OCI-LY1 (cell line): ENCODE measurements around the gene SKA1.

ENCODE experiments used
- H2AFZ ChIP-seq: fragments of 200-600 bp; sonication (generic), shearing (Covaris generic); 2 replicates; pipeline ENCODE4 v1.6.0; 2014; ENCODE audit warnings: antibody characterized with exemption, mild to moderate bottlenecking, low read length
- H3F3A ChIP-seq: fragments of 200-600 bp; sonication (generic), shearing (Covaris generic); 2 replicates; pipeline ENCODE4 v1.6.0; 2014; ENCODE audit warnings: mild to moderate bottlenecking, antibody characterized with exemption, low read length, moderate library complexity; ENCODE audit not compliant: insufficient read depth
- H3K27ac ChIP-seq: fragments of 200-600 bp; sonication (generic); 2 replicates; pipeline ENCODE4 v1.5.1; 2014; ENCODE audit warnings: low read length, mixed run types, mild to moderate bottlenecking, low read depth; ENCODE audit not compliant: poor library complexity, severe bottlenecking
- H3K27me3 ChIP-seq: fragments of 200-600 bp; sonication (generic); 2 replicates; pipeline ENCODE4 v1.6.0; 2014; ENCODE audit warnings: antibody characterized with exemption, mild to moderate bottlenecking, low read length, moderate library complexity; ENCODE audit not compliant: insufficient read depth
- H3K36me3 ChIP-seq: fragments of 200-600 bp; sonication (generic); 2 replicates; pipeline ENCODE4 v1.6.1; 2014; ENCODE audit warnings: mild to moderate bottlenecking, antibody characterized with exemption, low read length, moderate library complexity, mixed read lengths; ENCODE audit not compliant: insufficient read depth
- H3K4me1 ChIP-seq: fragments of 200-600 bp; sonication (generic); 2 replicates; pipeline ENCODE4 v1.5.1; 2014; ENCODE audit warnings: mild to moderate bottlenecking, low read length, moderate library complexity; ENCODE audit not compliant: insufficient read depth, severe bottlenecking
- H3K4me2 ChIP-seq: fragments of 200-600 bp; sonication (generic), shearing (Covaris generic); 2 replicates; pipeline ENCODE4 v1.6.1; 2014; ENCODE audit warnings: low read length
- H3K4me3 ChIP-seq: fragments of 200-600 bp; sonication (generic); 2 replicates; pipeline ENCODE4 v1.5.1; 2014; ENCODE audit warnings: low read length, low read depth, mild to moderate bottlenecking, mixed read lengths; ENCODE audit not compliant: poor library complexity, severe bottlenecking
- H3K79me2 ChIP-seq: fragments of 200-600 bp; shearing (Covaris generic); 2 replicates; pipeline ENCODE4 v1.6.1; 2016; ENCODE audit warnings: mixed run types, low read length, mixed read lengths; ENCODE audit not compliant: insufficient read depth
- H3K9ac ChIP-seq: fragments of 200-600 bp; sonication (generic), shearing (Covaris generic); 2 replicates; pipeline ENCODE4 v1.6.1; 2014; ENCODE audit warnings: mild to moderate bottlenecking, low read length, mixed read lengths
- H3K9me2 ChIP-seq: fragments of 200-600 bp; sonication (generic), shearing (Covaris generic); 2 replicates; pipeline ENCODE4 v1.6.1; 2014; ENCODE audit warnings: low read depth, mild to moderate bottlenecking, low read length, mixed read lengths
- H3K9me3 ChIP-seq: fragments of 200-600 bp; shearing (Covaris generic); 2 replicates; pipeline ENCODE4 v1.6.1; 2014; ENCODE audit warnings: low read length, mixed read lengths
- H4K20me1 ChIP-seq: fragments of 200-600 bp; sonication (generic), shearing (Covaris generic); 2 replicates; pipeline ENCODE4 v1.6.0; 2016; ENCODE audit warnings: mild to moderate bottlenecking, low read length; ENCODE audit not compliant: insufficient read depth
- EZH2 ChIP-seq: fragments of 200-600 bp; sonication (generic), shearing (Covaris generic); IDR thresholded peaks from 2 replicates; pipeline ENCODE4 v1.8.0; 2017; ENCODE audit warnings: borderline replicate concordance, mixed run types, mild to moderate bottlenecking, antibody characterized with exemption, low read length, moderate library complexity, mixed read lengths
- TF ChIP-seq, protein P1 (sequence below): fragments of 200-600 bp; sonication (generic), shearing (Covaris generic); IDR thresholded peaks from 2 replicates; pipeline ENCODE4 v1.5.1; 2017; ENCODE audit warnings: mild to moderate bottlenecking, antibody characterized with exemption, low read length, moderate library complexity, mixed read lengths

SKA1 gene

DNA sequence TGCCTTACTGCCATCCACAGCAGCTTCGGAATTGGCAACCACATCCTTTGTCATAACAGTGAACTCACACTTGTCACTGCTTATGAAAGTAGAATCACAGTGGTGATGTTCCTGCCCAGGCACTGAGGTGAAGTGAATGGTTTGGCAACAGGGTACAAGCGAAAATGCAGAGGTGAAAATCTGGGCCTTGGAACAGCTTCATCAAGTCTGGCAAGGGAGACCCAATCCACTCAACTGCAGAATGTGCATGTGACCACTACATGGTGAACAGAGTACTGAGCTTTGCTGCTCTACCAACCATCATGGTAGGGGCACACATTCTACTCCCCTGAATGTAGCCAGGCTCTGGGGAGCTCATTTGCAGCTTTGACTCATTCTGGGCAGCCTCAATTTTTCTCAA is 15.0 kb upstream of the SKA1 start:
- no peaks in the 10 kb centered on the region for H4K20me1 ChIP-seq
- no peak for TF ChIP-seq EZH2
- TF ChIP-seq, protein P1, sequence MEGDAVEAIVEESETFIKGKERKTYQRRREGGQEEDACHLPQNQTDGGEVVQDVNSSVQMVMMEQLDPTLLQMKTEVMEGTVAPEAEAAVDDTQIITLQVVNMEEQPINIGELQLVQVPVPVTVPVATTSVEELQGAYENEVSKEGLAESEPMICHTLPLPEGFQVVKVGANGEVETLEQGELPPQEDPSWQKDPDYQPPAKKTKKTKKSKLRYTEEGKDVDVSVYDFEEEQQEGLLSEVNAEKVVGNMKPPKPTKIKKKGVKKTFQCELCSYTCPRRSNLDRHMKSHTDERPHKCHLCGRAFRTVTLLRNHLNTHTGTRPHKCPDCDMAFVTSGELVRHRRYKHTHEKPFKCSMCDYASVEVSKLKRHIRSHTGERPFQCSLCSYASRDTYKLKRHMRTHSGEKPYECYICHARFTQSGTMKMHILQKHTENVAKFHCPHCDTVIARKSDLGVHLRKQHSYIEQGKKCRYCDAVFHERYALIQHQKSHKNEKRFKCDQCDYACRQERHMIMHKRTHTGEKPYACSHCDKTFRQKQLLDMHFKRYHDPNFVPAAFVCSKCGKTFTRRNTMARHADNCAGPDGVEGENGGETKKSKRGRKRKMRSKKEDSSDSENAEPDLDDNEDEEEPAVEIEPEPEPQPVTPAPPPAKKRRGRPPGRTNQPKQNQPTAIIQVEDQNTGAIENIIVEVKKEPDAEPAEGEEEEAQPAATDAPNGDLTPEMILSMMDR: no peak
- H2AFZ ChIP-seq: no peak overlapping the region
- H3K9ac ChIP-seq: no peak overlapping the region
- no peaks in the 10 kb centered on the region for H3F3A ChIP-seq
- no peak overlapping the region for H3K4me2 ChIP-seq
- H3K27ac ChIP-seq: no peak overlapping the region
- no peaks in the 10 kb centered on the region for H3K27me3 ChIP-seq
- H3K4me3 ChIP-seq: no peak overlapping the region
- H3K9me3 ChIP-seq: no peaks in the 10 kb centered on the region
- no peaks in the 10 kb centered on the region for H3K79me2 ChIP-seq
- no peaks in the 10 kb centered on the region for H3K9me2 ChIP-seq
- H3K36me3 ChIP-seq: no peaks in the 10 kb centered on the region
- peaks cover 12% of the 10 kb centered on the region for H3K4me1 ChIP-seq

DNA sequence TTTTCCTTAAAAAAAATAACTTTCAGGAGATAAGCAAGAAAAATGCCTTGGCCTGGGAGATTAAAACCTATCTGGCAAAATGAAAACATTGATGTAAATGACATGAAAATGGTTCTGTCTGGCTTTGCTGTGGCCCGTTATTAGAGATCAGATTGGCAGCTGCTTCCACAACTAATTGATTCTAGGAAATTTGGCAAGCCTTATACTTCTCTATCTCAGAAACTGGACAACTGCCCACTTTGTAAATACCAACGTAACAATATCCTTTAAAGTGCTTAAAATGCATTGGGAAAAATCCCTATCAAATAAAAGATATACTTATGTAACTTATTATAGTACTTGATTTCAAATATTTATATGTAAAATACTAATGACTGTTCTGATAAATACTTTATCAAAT is 14.2 kb upstream of the SKA1 start:
- Histone ChIP-seq H3K9me3 (no peaks in the 10 kb centered on the region), H3K4me3 (no peak overlapping the region), H3K9me2 (no peaks in the 10 kb centered on the region), H3K27ac (no peak overlapping the region), H3K4me1 (peaks cover 12% of the 10 kb centered on the region), H3K4me2 (no peak overlapping the region), H3K79me2 (no peaks in the 10 kb centered on the region), H3K36me3 (no peaks in the 10 kb centered on the region), H2AFZ (no peak overlapping the region), H4K20me1 (no peaks in the 10 kb centered on the region), H3F3A (no peaks in the 10 kb centered on the region), H3K27me3 (no peaks in the 10 kb centered on the region), H3K9ac (no peak overlapping the region)
- TF ChIP-seq EZH2: no peak
- TF ChIP-seq, protein P1: no peak

GRCh38 chr18:50369672-50370071 is 5.2 kb upstream of the SKA1 start:
- no peaks in the 10 kb centered on the region for H3K36me3 ChIP-seq
- H3F3A ChIP-seq: no peaks in the 10 kb centered on the region; the same call in none of the 2 replicates
- no peaks in the 10 kb centered on the region for H3K9me2 ChIP-seq
- no peak overlapping the region for H2AFZ ChIP-seq
- no peak overlapping the region for H3K9ac ChIP-seq
- no peak for TF ChIP-seq EZH2
- TF ChIP-seq, protein P1: no peak
- no peak overlapping the region for H3K4me2 ChIP-seq
- H4K20me1 ChIP-seq: no peaks in the 10 kb centered on the region
- H3K4me1 ChIP-seq: peaks cover 9% of the 10 kb centered on the region
- peaks cover 16% of the 10 kb centered on the region; the same call in 1 of the 2 replicates for H3K9me3 ChIP-seq
- no peak overlapping the region for H3K4me3 ChIP-seq
- no peak overlapping the region for H3K27ac ChIP-seq
- no peaks in the 10 kb centered on the region for H3K27me3 ChIP-seq
- no peaks in the 10 kb centered on the region for H3K79me2 ChIP-seq
